22Rv1 (cell line): ENCODE results near the gene MAP3K9.

Source experiments
- CTCF ChIP-seq: fragments of 450-650 bp; IDR thresholded peaks from 2 replicates; pipeline ENCODE4 v1.5.1; 2017; ENCODE audit warnings: mild to moderate bottlenecking
- ZFX ChIP-seq: fragments of 450-650 bp; IDR thresholded peaks from 2 replicates; pipeline ENCODE4 v1.6.1; 2017; ENCODE audit warnings: antibody characterized with exemption, borderline replicate concordance

GRCh38 chr14:70718383-70719118 is 90.8 kb downstream of the MAP3K9 start:
- no peak for TF ChIP-seq CTCF
- TF ChIP-seq ZFX = no peak
